ENCODE measurements around the gene WNT1. TPM values are rescaled to one million over a fixed set of nuclear protein-coding genes. Genes with fewer than 3 reads are reported as not detected.

WNT1 gene
- total RNA-seq, 1 donor from 2014 or later, result not detected

DNA sequence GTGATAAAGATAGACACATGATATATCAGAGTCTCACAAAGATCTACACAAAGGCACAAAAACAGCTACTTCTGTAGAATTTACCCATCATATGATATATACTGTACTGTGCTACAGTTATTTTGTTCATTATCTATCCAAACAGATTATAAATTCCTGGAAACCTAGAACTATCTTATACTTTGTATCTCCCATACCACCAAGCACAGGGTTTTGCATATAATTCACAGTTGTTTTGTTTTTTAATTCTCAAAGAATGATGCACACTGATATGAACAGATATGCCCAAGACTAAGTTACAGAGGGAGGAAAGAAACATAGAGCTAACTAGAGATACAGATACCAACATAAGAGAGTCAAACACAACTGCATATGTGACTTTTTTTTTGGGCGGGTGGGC is 37.1 kb downstream of the WNT1 start:
- Mint-ChIP-seq H3K4me1 (peaks cover 24% of the 10 kb centered on the region), H3K27me3 (ENCODE audit: low read depth) (no peaks in the 10 kb centered on the region), H3K4me3 (no peak overlapping the region), H3K36me3 (peaks cover 4% of the 10 kb centered on the region), H3K9me3 (no peaks in the 10 kb centered on the region), H3K27ac (no peak overlapping the region)
- TF ChIP-seq, protein P1, sequence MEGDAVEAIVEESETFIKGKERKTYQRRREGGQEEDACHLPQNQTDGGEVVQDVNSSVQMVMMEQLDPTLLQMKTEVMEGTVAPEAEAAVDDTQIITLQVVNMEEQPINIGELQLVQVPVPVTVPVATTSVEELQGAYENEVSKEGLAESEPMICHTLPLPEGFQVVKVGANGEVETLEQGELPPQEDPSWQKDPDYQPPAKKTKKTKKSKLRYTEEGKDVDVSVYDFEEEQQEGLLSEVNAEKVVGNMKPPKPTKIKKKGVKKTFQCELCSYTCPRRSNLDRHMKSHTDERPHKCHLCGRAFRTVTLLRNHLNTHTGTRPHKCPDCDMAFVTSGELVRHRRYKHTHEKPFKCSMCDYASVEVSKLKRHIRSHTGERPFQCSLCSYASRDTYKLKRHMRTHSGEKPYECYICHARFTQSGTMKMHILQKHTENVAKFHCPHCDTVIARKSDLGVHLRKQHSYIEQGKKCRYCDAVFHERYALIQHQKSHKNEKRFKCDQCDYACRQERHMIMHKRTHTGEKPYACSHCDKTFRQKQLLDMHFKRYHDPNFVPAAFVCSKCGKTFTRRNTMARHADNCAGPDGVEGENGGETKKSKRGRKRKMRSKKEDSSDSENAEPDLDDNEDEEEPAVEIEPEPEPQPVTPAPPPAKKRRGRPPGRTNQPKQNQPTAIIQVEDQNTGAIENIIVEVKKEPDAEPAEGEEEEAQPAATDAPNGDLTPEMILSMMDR (IDR thresholded peaks at IDR 0.05; ENCODE audit: unreplicated experiment), result no peak
- no peak for DNase-seq (ENCODE audit: low spot score in 2 of 2, unreplicated experiment in 2 of 2)

DNA sequence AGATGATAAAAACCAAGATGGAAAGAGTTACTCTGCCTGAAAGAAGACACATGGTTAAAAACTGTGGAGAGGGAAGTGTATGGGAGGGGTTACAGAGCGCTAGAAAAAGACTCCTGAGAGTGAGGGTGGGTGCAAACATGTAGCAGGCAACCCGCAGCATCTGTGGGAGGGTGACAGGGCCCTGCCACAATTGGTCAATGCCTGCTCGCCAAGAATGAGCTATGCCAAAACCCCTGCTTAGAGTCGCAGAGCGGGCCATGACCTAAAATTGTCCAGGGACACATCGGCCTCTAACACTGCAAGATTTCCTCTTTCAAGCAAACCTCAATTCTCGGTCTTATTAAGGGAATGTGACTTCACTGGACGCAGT is 39.8 kb downstream of the WNT1 start:
- no peaks in the 10 kb centered on the region for H3K9me3 Mint-ChIP-seq
- peak overlapping the region; percentile 100 for H3K27ac Mint-ChIP-seq
- no peaks in the 10 kb centered on the region for H3K27me3 Mint-ChIP-seq (ENCODE audit: low read depth)
- no peak for DNase-seq (ENCODE audit: low spot score in 2 of 2, unreplicated experiment in 2 of 2)
- H3K36me3 Mint-ChIP-seq, result peaks cover 15% of the 10 kb centered on the region
- TF ChIP-seq, protein P1 (IDR thresholded peaks at IDR 0.05; ENCODE audit: unreplicated experiment), result no peak
- H3K4me3 Mint-ChIP-seq, result peak overlapping the region; percentile 91
- peaks cover 24% of the 10 kb centered on the region for H3K4me1 Mint-ChIP-seq

DNA sequence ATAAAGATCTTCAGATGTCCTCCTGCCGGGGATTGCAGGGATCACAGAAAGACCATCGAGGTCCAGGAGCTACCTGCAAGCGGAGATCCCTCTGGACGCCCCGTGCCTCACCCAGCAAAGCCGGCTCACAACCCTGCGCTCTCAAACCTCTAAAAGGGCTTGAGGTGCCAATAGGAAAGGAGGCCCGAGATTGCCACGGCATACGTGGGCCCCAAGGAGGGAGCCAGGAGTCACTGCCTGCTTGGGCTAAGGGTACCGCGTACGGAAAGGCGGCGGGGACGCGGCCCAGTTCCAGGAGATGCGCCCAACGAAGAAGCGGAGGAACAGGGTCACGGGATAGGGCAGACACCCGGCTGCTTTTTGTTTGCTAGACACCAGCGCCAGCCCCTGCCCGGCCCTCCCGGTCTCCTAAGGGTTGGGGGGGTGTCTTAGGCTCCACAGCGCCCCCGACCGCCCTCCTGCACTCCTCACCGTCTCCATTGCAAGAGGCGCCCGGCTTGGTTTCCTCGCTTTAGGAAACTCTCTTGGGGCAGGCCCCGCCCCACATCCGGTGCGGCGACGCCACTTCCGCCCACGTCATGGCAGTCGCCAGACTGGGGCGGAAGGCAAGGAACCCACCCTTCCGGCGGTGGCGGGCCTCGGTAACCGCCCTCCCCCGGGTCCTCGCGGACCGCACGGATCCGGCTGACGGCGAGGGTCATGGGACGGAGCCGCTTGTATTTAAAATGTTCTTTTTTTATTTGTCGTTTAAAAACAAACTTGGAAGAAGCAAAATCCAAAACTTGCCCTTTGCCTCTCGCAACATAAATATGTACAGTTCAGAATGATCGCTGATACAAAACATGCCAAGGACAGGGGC is 40.4 kb downstream of the WNT1 start, which contains the start of gene PRKAG1:
Gene PRKAG1 (minus strand): TSS at position 516 of the 859 bp plus-strand sequence. CDS start 36 bp downstream, at position 480.
- Mint-ChIP-seq H3K27me3 (ENCODE audit: low read depth) (no peaks in the 10 kb centered on the region), H3K4me3 (peak within 1 kb of the TSS; percentile 91), H3K4me1 (peaks cover 24% of the 10 kb centered on the region), H3K9me3 (no peaks in the 10 kb centered on the region), H3K36me3 (peaks cover 15% of the 10 kb centered on the region), H3K27ac (peak within 1 kb of the TSS; percentile 100)
- TF ChIP-seq, protein P1 (IDR thresholded peaks at IDR 0.05; ENCODE audit: unreplicated experiment), result peak; percentile 48
- peak; percentile 87 to 94 for DNase-seq (ENCODE audit: low spot score in 2 of 2, unreplicated experiment in 2 of 2)

DNA sequence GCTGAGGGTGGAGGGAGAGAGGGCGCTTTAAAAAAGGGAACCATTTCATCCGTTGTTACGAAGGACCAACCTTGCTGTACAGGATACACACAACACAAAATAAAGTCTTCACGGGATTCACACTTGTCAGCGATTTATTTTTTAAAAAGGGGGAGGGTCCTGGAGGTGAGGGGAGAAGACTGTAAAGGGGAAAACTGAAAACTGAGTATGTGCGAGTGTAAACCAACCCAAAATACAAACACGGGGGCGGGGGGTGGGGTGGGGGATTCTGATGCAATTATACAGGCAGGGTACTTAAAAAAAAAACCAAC is 41.0 kb downstream of the WNT1 start:
- H3K4me1 Mint-ChIP-seq, result peaks cover 24% of the 10 kb centered on the region
- H3K36me3 Mint-ChIP-seq, result peaks cover 15% of the 10 kb centered on the region
- TF ChIP-seq, protein P1 (IDR thresholded peaks at IDR 0.05; ENCODE audit: unreplicated experiment), result no peak
- H3K27ac Mint-ChIP-seq, result peak overlapping the region; percentile 100
- peak overlapping the region; percentile 91 for H3K4me3 Mint-ChIP-seq
- DNase-seq (ENCODE audit: low spot score in 2 of 2, unreplicated experiment in 2 of 2), result no peak
- no peaks in the 10 kb centered on the region for H3K27me3 Mint-ChIP-seq (ENCODE audit: low read depth)
- no peaks in the 10 kb centered on the region for H3K9me3 Mint-ChIP-seq

DNA sequence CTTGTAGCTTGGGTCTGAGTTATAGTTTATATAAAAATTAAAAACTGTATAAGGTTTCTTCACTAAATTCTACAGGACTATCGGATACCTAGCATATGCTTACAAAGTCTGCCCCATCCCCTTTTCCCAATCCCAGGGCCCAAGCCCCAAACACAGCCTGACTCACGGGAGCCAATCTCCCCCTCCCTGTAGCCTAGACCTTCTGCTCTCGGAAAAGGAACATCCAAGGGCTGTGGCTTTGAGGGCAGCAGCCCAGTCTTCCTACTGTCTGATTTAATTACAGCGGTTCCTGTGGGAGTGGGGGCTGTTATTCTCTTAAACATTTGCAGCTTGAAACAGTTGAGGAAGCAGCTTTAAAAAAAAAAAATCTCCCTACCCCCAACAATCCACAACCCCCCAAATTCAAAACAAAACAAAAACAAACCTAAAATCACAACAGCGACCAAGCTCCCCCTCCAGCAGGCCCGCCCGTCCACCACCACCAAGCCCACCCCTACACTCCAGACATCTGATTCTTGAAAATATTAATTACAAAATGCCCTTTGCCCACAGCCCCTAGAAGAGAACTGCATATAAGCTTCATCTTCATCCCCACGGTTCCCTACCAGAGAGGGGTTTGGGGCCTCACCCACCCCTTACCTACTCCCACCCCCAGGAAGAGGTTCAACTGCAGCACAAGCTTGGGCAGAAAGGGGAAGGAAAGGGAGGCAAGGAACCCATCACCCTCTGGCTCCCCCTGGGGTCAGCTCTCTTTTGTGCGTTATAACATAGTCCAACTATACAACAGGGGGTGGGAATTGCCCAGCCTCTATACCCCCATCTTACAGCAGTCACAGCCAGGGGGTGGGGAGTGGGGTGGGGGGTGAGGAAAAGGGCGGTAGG is 41.6 kb downstream of the WNT1 start:
- H3K27ac Mint-ChIP-seq, result peak overlapping the region; percentile 100
- DNase-seq (ENCODE audit: low spot score in 2 of 2, unreplicated experiment in 2 of 2), result no peak
- H3K4me3 Mint-ChIP-seq, result peak overlapping the region; percentile 91
- peaks cover 24% of the 10 kb centered on the region for H3K4me1 Mint-ChIP-seq
- H3K36me3 Mint-ChIP-seq, result peaks cover 15% of the 10 kb centered on the region
- no peaks in the 10 kb centered on the region for H3K9me3 Mint-ChIP-seq
- TF ChIP-seq, protein P1 (IDR thresholded peaks at IDR 0.05; ENCODE audit: unreplicated experiment), result no peak
- no peaks in the 10 kb centered on the region for H3K27me3 Mint-ChIP-seq (ENCODE audit: low read depth)

Measured in mesothelial cell of epicardium (in vitro differentiated cells).